Measurements from ENCODE around the gene MICAL2.
A peak's percentile ranks its signal among the peaks of the same experiment; 100 is the strongest.

The MICAL2 gene

GRCh38 chr11:12182302-12182675, 71.9 kb downstream of the MICAL2 start:
- no peak for TF ChIP-seq TAF1 (IDR thresholded peaks at IDR 0.05; ENCODE audit: borderline replicate concordance, insufficient read depth, low read length)
- no peak for TF ChIP-seq REST (IDR thresholded peaks at IDR 0.05; ENCODE audit: insufficient read depth in 1 of 2, low read depth in 2 of 2, low read length in 2 of 2)
- no peak for TF ChIP-seq FOXP2 (optimal IDR thresholded peaks at IDR 0.05; ENCODE audit: borderline replicate concordance, extremely low read depth, extremely low read length, insufficient read depth)
- TF ChIP-seq POLR2AphosphoS5 (IDR thresholded peaks at IDR 0.05; ENCODE audit: low read depth, low read length), result no peak
- no peak for TF ChIP-seq SIN3A (IDR thresholded peaks at IDR 0.05; ENCODE audit: borderline replicate concordance, insufficient read depth, low read length)

- no peak for TF ChIP-seq TAF1 (IDR thresholded peaks at IDR 0.05; ENCODE audit: borderline replicate concordance, insufficient read depth, low read length)
- TF ChIP-seq POLR2AphosphoS5 (IDR thresholded peaks at IDR 0.05; ENCODE audit: low read depth, low read length), result no peak
- TF ChIP-seq REST (IDR thresholded peaks at IDR 0.05; ENCODE audit: insufficient read depth in 1 of 2, low read depth in 2 of 2, low read length in 2 of 2), result 0 out of 4 replicates have a peak, but pooled peaks of 1 of the 2 experiments have one; percentile 22
- TF ChIP-seq FOXP2 (optimal IDR thresholded peaks at IDR 0.05; ENCODE audit: borderline replicate concordance, extremely low read depth, extremely low read length, insufficient read depth), result no peak
- no peak for TF ChIP-seq SIN3A (IDR thresholded peaks at IDR 0.05; ENCODE audit: borderline replicate concordance, insufficient read depth, low read length)
Observed at GRCh38 chr11:12182676-12183541, 72.5 kb downstream of the MICAL2 start.

GRCh38 chr11:12183827-12184620, 73.6 kb downstream of the MICAL2 start:
- TF ChIP-seq TAF1 (IDR thresholded peaks at IDR 0.05; ENCODE audit: borderline replicate concordance, insufficient read depth, low read length) (no peak), SIN3A (IDR thresholded peaks at IDR 0.05; ENCODE audit: borderline replicate concordance, insufficient read depth, low read length) (no peak)

- TF ChIP-seq TAF1 (IDR thresholded peaks at IDR 0.05; ENCODE audit: borderline replicate concordance, insufficient read depth, low read length) (no peak), POLR2AphosphoS5 (IDR thresholded peaks at IDR 0.05; ENCODE audit: low read depth, low read length) (no peak), REST (IDR thresholded peaks at IDR 0.05; ENCODE audit: insufficient read depth in 1 of 2, low read depth in 2 of 2, low read length in 2 of 2) (no peak), FOXP2 (optimal IDR thresholded peaks at IDR 0.05; ENCODE audit: borderline replicate concordance, extremely low read depth, extremely low read length, insufficient read depth) (no peak), SIN3A (IDR thresholded peaks at IDR 0.05; ENCODE audit: borderline replicate concordance, insufficient read depth, low read length) (no peak)
Observed at GRCh38 chr11:12184699-12185098, 74.3 kb downstream of the MICAL2 start.

GRCh38 chr11:12185106-12185690, 74.8 kb downstream of the MICAL2 start:
- TF ChIP-seq TAF1 (IDR thresholded peaks at IDR 0.05; ENCODE audit: borderline replicate concordance, insufficient read depth, low read length) (no peak), REST (IDR thresholded peaks at IDR 0.05; ENCODE audit: insufficient read depth in 1 of 2, low read depth in 2 of 2, low read length in 2 of 2) (no peak), FOXP2 (optimal IDR thresholded peaks at IDR 0.05; ENCODE audit: borderline replicate concordance, extremely low read depth, extremely low read length, insufficient read depth) (no peak), SIN3A (IDR thresholded peaks at IDR 0.05; ENCODE audit: borderline replicate concordance, insufficient read depth, low read length) (no peak), POLR2AphosphoS5 (IDR thresholded peaks at IDR 0.05; ENCODE audit: low read depth, low read length) (no peak)

Data from PFSK-1 (cell line).